K562 (cell line): ENCODE measurements around the gene PRDM16. TPM values are rescaled to one million over a fixed set of nuclear protein-coding genes. Genes with fewer than 3 reads are reported as not detected.

ENCODE experiments used
- ATAC-seq: fragments of 200-7000 bp; cut with Tn5 transposase; 3 replicates; pipeline ENCODE4 v1.9.1; 2020; ENCODE audit warnings: moderate library complexity
- BruUV-seq: library from RNA; stranded (reverse); fragments of 400-500 nt; replicated peaks from 2 replicates; lab custom pipeline; 2021; lab: Mats Ljungman, UMichigan
- CTCF ChIA-PET: fragments of 300-600 bp; formaldehyde crosslinking; extraction: SDS; loops from one replicate; lab custom pipeline; 2021; ENCODE audit warnings: low intra/inter-chr PET ratio; lab: Yijun Ruan, JAX
- POLR2A ChIA-PET: fragments of 300-600, 350-650 bp; sonication (Branson Sonifier 250); formaldehyde crosslinking; extraction: SDS; loops from one replicate; lab custom pipeline; 2021; ENCODE audit warnings: antibody characterized with exemption, inconsistent platforms; lab: Yijun Ruan, JAX
- DNase-seq, 4 experiments: peaks; one replicate each; pipeline versions ENCODE4 v3.0.0 to v3.0.0-alpha.2; 2011 to 2018; ENCODE audit warnings: low spot score in 3 of 4, mixed read lengths in 3 of 4; ENCODE audit errors: extremely low read depth in 1 of 4
- FAIRE-seq: peaks from 2 replicates; lab custom pipeline; 2011; peaks lifted over from hg19 to GRCh38; lab: Jason Lieb, UNC
- H2AFZ ChIP-seq: 2 replicates; pipeline ENCODE4 v1.6.0; 2011; ENCODE audit warnings: low read depth, low read length, control low read depth, inconsistent platforms
- H3K27ac ChIP-seq: fragments of 200-600 bp; 3 replicates; pipeline ENCODE4 v1.8.0; 2011; ENCODE audit warnings: low read depth, mild to moderate bottlenecking, control low read depth, inconsistent platforms, low read length, moderate library complexity, mixed read lengths; ENCODE audit errors: extremely low read depth
- H3K27me3 ChIP-seq, 2 experiments: fragments of 300-600 bp in 1 of 2; 2 replicates in 1 of 2; 3 replicates in 1 of 2; pipeline versions ENCODE4 v1.6.0 to v1.8.0; 2011; ENCODE audit warnings: inconsistent platforms in 2 of 2, low read length in 2 of 2, mild to moderate bottlenecking in 1 of 2, mixed read lengths in 1 of 2, moderate library complexity in 1 of 2; ENCODE audit not compliant: control insufficient read depth in 2 of 2, insufficient read depth in 2 of 2
- H3K36me3 ChIP-seq: fragments of 300-600 bp; 3 replicates; pipeline ENCODE4 v1.8.0; 2011; ENCODE audit warnings: mild to moderate bottlenecking, low read length, inconsistent platforms; ENCODE audit not compliant: control insufficient read depth, insufficient read depth
- H3K4me1 ChIP-seq, 2 experiments: fragments of 200-600 bp in 1 of 2; replicated peaks in 1 of 2; 2 replicates in 1 of 2; 3 replicates in 1 of 2; pipeline versions ENCODE4 v1.5.1 to v1.8.0; 2011; ENCODE audit warnings: inconsistent platforms in 2 of 2, low read length in 2 of 2, mild to moderate bottlenecking in 1 of 2, mixed read lengths in 1 of 2, moderate library complexity in 1 of 2; ENCODE audit not compliant: control insufficient read depth in 2 of 2, insufficient read depth in 2 of 2
- H3K4me2 ChIP-seq: 2 replicates; pipeline ENCODE4 v1.6.1; 2011; ENCODE audit warnings: low read length, control low read depth, inconsistent platforms, mixed read lengths; ENCODE audit not compliant: insufficient read depth
- H3K4me3 ChIP-seq: fragments of 200-600 bp; sonication (generic), shearing (Covaris generic); 2 replicates; pipeline ENCODE4 v1.5.1; 2016; ENCODE audit warnings: control low read depth, inconsistent platforms
- H3K79me2 ChIP-seq: fragments of 200-600 bp; 3 replicates; pipeline ENCODE4 v1.8.0; 2011; ENCODE audit warnings: low read length, inconsistent platforms; ENCODE audit not compliant: control insufficient read depth, insufficient read depth
- H3K9ac ChIP-seq, 2 experiments: 2 replicates each; pipeline versions ENCODE4 v1.6.0 to v1.6.1; 2011; ENCODE audit warnings: low read depth in 2 of 2, low read length in 2 of 2, control low read depth in 1 of 2, inconsistent platforms in 1 of 2, mild to moderate bottlenecking in 1 of 2, mixed read lengths in 1 of 2; ENCODE audit not compliant: insufficient read depth in 1 of 2
- H3K9me1 ChIP-seq: one replicate; pipeline ENCODE4 v1.6.0; 2011; ENCODE audit warnings: inconsistent platforms, mild to moderate bottlenecking, low read length, moderate library complexity; ENCODE audit not compliant: control insufficient read depth, insufficient read depth
- H3K9me3 ChIP-seq: replicated peaks from 2 replicates; pipeline ENCODE4 v1.5.1; 2011; ENCODE audit warnings: low read depth, low read length, inconsistent platforms; ENCODE audit not compliant: control insufficient read depth, insufficient read depth
- H4K20me1 ChIP-seq: replicated peaks from 2 replicates; pipeline ENCODE4 v1.6.1; 2011; ENCODE audit warnings: low read length, inconsistent platforms, mixed read lengths; ENCODE audit not compliant: control insufficient read depth, insufficient read depth
- ARID3A ChIP-seq: IDR thresholded peaks from 2 replicates; pipeline ENCODE4 v1.6.1; 2012; ENCODE audit warnings: low read depth, low read length, improper control_type of control experiment, borderline replicate concordance
- NFE2 ChIP-seq: IDR thresholded peaks from 2 replicates; pipeline ENCODE4 v1.6.1; 2014; ENCODE audit warnings: antibody characterized with exemption, low read depth
- NR4A1 ChIP-seq, 2 experiments: fragments of 250-450 bp in 1 of 2; fragments of 450-650 bp in 1 of 2; sonication (Bioruptor Pico) in 1 of 2; IDR thresholded peaks; 2 replicates each; pipeline versions ENCODE4 v1.4.0 to v1.6.1; 2016 to 2020; ENCODE audit warnings: mild to moderate bottlenecking in 2 of 2, missing compliant biosample characterization in 1 of 2, missing genetic modification characterization in 1 of 2, moderate library complexity in 1 of 2
- SP1 ChIP-seq: sonication (generic); formaldehyde crosslinking; IDR thresholded peaks from 2 replicates; pipeline ENCODE4 v1.8.1; 2022; ENCODE audit warnings: mild to moderate bottlenecking, missing genetic modification reagents
- ZNF589 ChIP-seq: fragments of 200-800 bp; sonication (Bioruptor generic); IDR thresholded peaks from 2 replicates; pipeline ENCODE4 v1.6.1; 2016; ENCODE audit warnings: low read depth, missing genetic modification characterization, missing compliant biosample characterization
- ZNF707 ChIP-seq: fragments of 250-450 bp; sonication (Bioruptor Pico); conservative IDR thresholded peaks from 2 replicates; pipeline ENCODE4 v1.8.0; 2022; ENCODE audit warnings: inconsistent platforms, mild to moderate bottlenecking, moderate library complexity
- WGBS: fragments of 100-300 bp; shearing (Covaris generic); methylation state at CpG from one replicate; pipeline ENCODE4 v1.1.6; 2016; ENCODE audit warnings: low coverage, mixed read lengths; ENCODE audit not compliant: insufficient coverage; ENCODE audit errors: missing lambda C conversion rate; 5-methylcytosine and 5-hydroxymethylcytosine counted together
- in situ Hi-C: fragments of 300-500 bp; cut with MboI; formaldehyde crosslinking; loops from 4 replicates; pipeline ENCODE4 v1.15.0; 2018; ENCODE audit warnings: inconsistent platforms, mixed read lengths
- intact Hi-C: fragments of 100-400 bp; cut with micrococcal nuclease; formaldehyde crosslinking; loops from 2 replicates; pipeline ENCODE4 v1.14.2; 2022
- polyA plus RNA-seq, 8 experiments: library from polyadenylated mRNA; depleted of rRNA in 4 of 8; stranded (reverse) in 5 of 8; unstranded in 3 of 8; fragments of >200 nt; fragmentation: Nextera tagmentation in 2 of 8; fragmentation: Illumina TruSeq in 1 of 8; extraction: Ambion mirVana in 2 of 8; extraction: Trizol in 1 of 8; gene quantifications; 2 replicates each; pipeline versions ENCODE4 v1.2.1 to v1.2.3, GENCODE V29; 2011 to 2014; ENCODE audit warnings: inconsistent platforms in 1 of 8, missing spikeins in 1 of 8
- total RNA-seq, 7 experiments: library from RNA; depleted of rRNA in 6 of 7; stranded (reverse); fragments of >200 nt in 6 of 7; fragmentation: Illumina TruSeq in 2 of 7; extraction: Trizol in 2 of 7; gene quantifications; 2 replicates each; pipeline versions ENCODE4 v1.2.1 to v1.2.3, GENCODE V29; 2011 to 2021; ENCODE audit warnings: low replicate concordance in 1 of 7
- TF ChIP-seq, protein P1 (sequence below): fragments of 450-650 bp; IDR thresholded peaks from one replicate; pipeline ENCODE4 v1.6.1; 2018; ENCODE audit warnings: mild to moderate bottlenecking, moderate library complexity; ENCODE audit not compliant: partially characterized antibody

Gene PRDM16
- total and polyA plus RNA-seq, 9 of the 15 experiments (the other 6 are each of a cell fraction or from before 2014, with no cell fraction given) = 0.10 to 0.27 TPM; not detected in 7

GRCh38 chr1:3067671-3068563, 1.1 kb upstream of the PRDM16 start:
- DNase-seq (no peak), FAIRE-seq (no peak), ATAC-seq (no peak)
- 35% methylated on average over 45 of the region's 97 CpGs for WGBS
- Histone ChIP-seq H3K4me2 (no peak overlapping the region), H3K27me3 (peaks cover 2 to 20% of the 10 kb centered on the region in 2 experiments; a peak in 3 of 5 replicates), H3K9me3 (no peaks in the 10 kb centered on the region), H2AFZ (no peak overlapping the region), H3K27ac (no peak overlapping the region), H3K4me3 (no peak overlapping the region), H3K4me1 (no peaks in the 10 kb centered on the region), H3K9ac (no peak overlapping the region), H3K9me1 (no peaks in the 10 kb centered on the region), H4K20me1 (no peaks in the 10 kb centered on the region), H3K36me3 (no peaks in the 10 kb centered on the region), H3K79me2 (no peaks in the 10 kb centered on the region)
- no TSS peak for BruUV-seq
- no peak for TF ChIP-seq NFE2
- TF ChIP-seq ARID3A = no peak
- TF ChIP-seq ZNF589 (CRISPR knock-in tag) = no peak
- TF ChIP-seq, protein P1, sequence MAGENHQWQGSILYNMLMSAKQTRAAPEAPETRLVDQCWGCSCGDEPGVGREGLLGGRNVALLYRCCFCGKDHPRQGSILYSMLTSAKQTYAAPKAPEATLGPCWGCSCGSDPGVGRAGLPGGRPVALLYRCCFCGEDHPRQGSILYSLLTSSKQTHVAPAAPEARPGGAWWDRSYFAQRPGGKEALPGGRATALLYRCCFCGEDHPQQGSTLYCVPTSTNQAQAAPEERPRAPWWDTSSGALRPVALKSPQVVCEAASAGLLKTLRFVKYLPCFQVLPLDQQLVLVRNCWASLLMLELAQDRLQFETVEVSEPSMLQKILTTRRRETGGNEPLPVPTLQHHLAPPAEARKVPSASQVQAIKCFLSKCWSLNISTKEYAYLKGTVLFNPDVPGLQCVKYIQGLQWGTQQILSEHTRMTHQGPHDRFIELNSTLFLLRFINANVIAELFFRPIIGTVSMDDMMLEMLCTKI = no peak
- no peak for TF ChIP-seq ZNF707
- no peak for TF ChIP-seq NR4A1 (CRISPR knock-in tag; IDR thresholded peaks at IDR 0.05)
- TF ChIP-seq NR4A1 (tag; IDR thresholded peaks at IDR 0.05) = no peak
- TF ChIP-seq SP1 (CRISPR knock-in tag) = no peak
- intact Hi-C loops (no loop called here), in situ Hi-C loops (no loop called here)
- ChIA-PET POLR2A (interaction anchor here (0.6 kb wide), 1 partner anchor 95 kb away, joined by 3 read pairs; no protein-coding TSS in a partner anchor), CTCF (no interaction called here)
